OCI-LY3 (cell line): ENCODE measurements around the gene PEPD.

Source experiments
- H2AFZ ChIP-seq: fragments of 200-600, 300-600 bp; shearing (Covaris generic); 2 replicates; pipeline ENCODE4 v1.6.0; 2014; ENCODE audit warnings: antibody characterized with exemption, low read depth, low read length
- H3K27ac ChIP-seq: fragments of 200-600, 300-600 bp; sonication (generic); 2 replicates; pipeline ENCODE4 v1.5.1; 2014; ENCODE audit warnings: mild to moderate bottlenecking, low read length, moderate library complexity, mixed read lengths
- H3K27me3 ChIP-seq: fragments of 200-600, 300-600 bp; sonication (generic); 2 replicates; pipeline ENCODE4 v1.6.1; 2014; ENCODE audit warnings: low read depth, low read length, mixed read lengths
- H3K36me3 ChIP-seq: fragments of 200-600, 300-600 bp; sonication (generic); replicated peaks from 2 replicates; pipeline ENCODE3; 2014; ENCODE audit warnings: low read depth, low read length, mixed read lengths
- H3K4me1 ChIP-seq: fragments of 300-600, 200-600 bp; sonication (generic); 2 replicates; pipeline ENCODE4 v1.6.1; 2014; ENCODE audit warnings: low read length, mixed read lengths
- H3K4me2 ChIP-seq: fragments of 200-600, 300-600 bp; sonication (generic); 2 replicates; pipeline ENCODE4 v1.6.1; 2014; ENCODE audit warnings: low read length, mixed read lengths
- H3K4me3 ChIP-seq: fragments of 300-600, 200-600 bp; sonication (generic); 2 replicates; pipeline ENCODE4 v1.5.1; 2014; ENCODE audit warnings: antibody characterized with exemption, mild to moderate bottlenecking, low read length, moderate library complexity
- H3K79me2 ChIP-seq: fragments of 300-600, 200-600 bp; shearing (Covaris generic); 2 replicates; pipeline ENCODE4 v1.6.1; 2014; ENCODE audit warnings: mild to moderate bottlenecking, low read length, mixed read lengths
- H3K9ac ChIP-seq: fragments of 300-600, 200-600 bp; shearing (Covaris generic); 2 replicates; pipeline ENCODE4 v1.6.0; 2014; ENCODE audit warnings: mild to moderate bottlenecking, low read length, moderate library complexity
- H3K9me3 ChIP-seq: fragments of 200-600, 300-600 bp; shearing (Covaris generic); 2 replicates; pipeline ENCODE4 v1.6.1; 2014; ENCODE audit warnings: low read length, mixed read lengths; ENCODE audit not compliant: insufficient read depth
- H4K20me1 ChIP-seq: fragments of 200-600, 300-600 bp; sonication (generic); 2 replicates; pipeline ENCODE4 v1.6.1; 2016; ENCODE audit warnings: low read length, mixed read lengths; ENCODE audit not compliant: insufficient read depth
- CTCF ChIP-seq: fragments of 200-600, 300-600 bp; sonication (generic); IDR thresholded peaks from 2 replicates; pipeline ENCODE4 v1.5.1; 2014; ENCODE audit warnings: antibody characterized with exemption, low read length, low read depth
- EZH2phosphoT487 ChIP-seq: fragments of 200-600 bp; shearing (Covaris generic); IDR thresholded peaks from 2 replicates; pipeline ENCODE4 v1.6.1; 2018; ENCODE audit warnings: antibody characterized with exemption, mixed run types, low read depth

PEPD gene

GRCh38 chr19:33504058-33504444 is 17.5 kb downstream of the PEPD start:
- Histone ChIP-seq H3K79me2 (no peaks in the 10 kb centered on the region), H3K27me3 (no peaks in the 10 kb centered on the region), H2AFZ (no peak overlapping the region), H3K4me3 (no peak overlapping the region), H4K20me1 (no peaks in the 10 kb centered on the region), H3K4me1 (no peaks in the 10 kb centered on the region), H3K9me3 (no peaks in the 10 kb centered on the region), H3K36me3 (peaks cover 2% of the 10 kb centered on the region), H3K4me2 (no peak overlapping the region), H3K27ac (no peak overlapping the region), H3K9ac (no peak overlapping the region)
- no peak for TF ChIP-seq EZH2phosphoT487
- no peak for TF ChIP-seq CTCF

- no peaks in the 10 kb centered on the region for H3K4me1 ChIP-seq
- H2AFZ ChIP-seq = no peak overlapping the region
- no peak overlapping the region for H3K27ac ChIP-seq
- no peak overlapping the region for H3K9ac ChIP-seq
- peaks cover 2% of the 10 kb centered on the region for H3K36me3 ChIP-seq
- no peaks in the 10 kb centered on the region for H3K79me2 ChIP-seq
- no peak overlapping the region for H3K4me2 ChIP-seq
- H3K9me3 ChIP-seq = no peaks in the 10 kb centered on the region
- no peaks in the 10 kb centered on the region for H3K27me3 ChIP-seq
- no peak overlapping the region for H3K4me3 ChIP-seq
- TF ChIP-seq EZH2phosphoT487 (no peak), CTCF (no peak)
- H4K20me1 ChIP-seq = no peaks in the 10 kb centered on the region
Measured at GRCh38 chr19:33503433-33504057, 18.0 kb downstream of the PEPD start.

- H3K9ac ChIP-seq = no peak overlapping the region
- H3K4me2 ChIP-seq = no peak overlapping the region
- peaks cover 2% of the 10 kb centered on the region for H3K36me3 ChIP-seq
- no peak overlapping the region for H2AFZ ChIP-seq
- no peaks in the 10 kb centered on the region for H4K20me1 ChIP-seq
- H3K9me3 ChIP-seq = no peaks in the 10 kb centered on the region
- no peak overlapping the region for H3K4me3 ChIP-seq
- TF ChIP-seq EZH2phosphoT487 = no peak
- TF ChIP-seq CTCF = no peak
- H3K27ac ChIP-seq = no peak overlapping the region
- no peaks in the 10 kb centered on the region for H3K79me2 ChIP-seq
- no peaks in the 10 kb centered on the region for H3K27me3 ChIP-seq
- no peaks in the 10 kb centered on the region for H3K4me1 ChIP-seq
Measured at GRCh38 chr19:33503030-33503429, 18.6 kb downstream of the PEPD start.

- H3K27me3 ChIP-seq = no peaks in the 10 kb centered on the region
- no peak overlapping the region for H3K27ac ChIP-seq
- no peaks in the 10 kb centered on the region for H4K20me1 ChIP-seq
- no peak for TF ChIP-seq CTCF
- TF ChIP-seq EZH2phosphoT487 = no peak
- no peak overlapping the region for H3K4me2 ChIP-seq
- no peak overlapping the region for H3K9ac ChIP-seq
- no peak overlapping the region for H2AFZ ChIP-seq
- no peaks in the 10 kb centered on the region for H3K9me3 ChIP-seq
- H3K4me3 ChIP-seq = no peak overlapping the region
- H3K36me3 ChIP-seq = peaks cover 2% of the 10 kb centered on the region
- no peaks in the 10 kb centered on the region for H3K4me1 ChIP-seq
- no peaks in the 10 kb centered on the region for H3K79me2 ChIP-seq
Measured at GRCh38 chr19:33502521-33502920, 19.1 kb downstream of the PEPD start.
